C4-2B (cell line): Measurements from ENCODE around the gene LRCH1.

Experiments
- ZFX ChIP-seq: fragments of 450-650 bp; IDR thresholded peaks from 2 replicates; pipeline ENCODE4 v1.6.1; 2017
- TF ChIP-seq, protein P1 (sequence below): fragments of 450-650 bp; conservative IDR thresholded peaks from 2 replicates; pipeline ENCODE4 v1.5.1; 2017; ENCODE audit warnings: mild to moderate bottlenecking

GRCh38 chr13:46667687-46668281 lies 114.8 kb downstream of the LRCH1 start:
- TF ChIP-seq, protein P1, sequence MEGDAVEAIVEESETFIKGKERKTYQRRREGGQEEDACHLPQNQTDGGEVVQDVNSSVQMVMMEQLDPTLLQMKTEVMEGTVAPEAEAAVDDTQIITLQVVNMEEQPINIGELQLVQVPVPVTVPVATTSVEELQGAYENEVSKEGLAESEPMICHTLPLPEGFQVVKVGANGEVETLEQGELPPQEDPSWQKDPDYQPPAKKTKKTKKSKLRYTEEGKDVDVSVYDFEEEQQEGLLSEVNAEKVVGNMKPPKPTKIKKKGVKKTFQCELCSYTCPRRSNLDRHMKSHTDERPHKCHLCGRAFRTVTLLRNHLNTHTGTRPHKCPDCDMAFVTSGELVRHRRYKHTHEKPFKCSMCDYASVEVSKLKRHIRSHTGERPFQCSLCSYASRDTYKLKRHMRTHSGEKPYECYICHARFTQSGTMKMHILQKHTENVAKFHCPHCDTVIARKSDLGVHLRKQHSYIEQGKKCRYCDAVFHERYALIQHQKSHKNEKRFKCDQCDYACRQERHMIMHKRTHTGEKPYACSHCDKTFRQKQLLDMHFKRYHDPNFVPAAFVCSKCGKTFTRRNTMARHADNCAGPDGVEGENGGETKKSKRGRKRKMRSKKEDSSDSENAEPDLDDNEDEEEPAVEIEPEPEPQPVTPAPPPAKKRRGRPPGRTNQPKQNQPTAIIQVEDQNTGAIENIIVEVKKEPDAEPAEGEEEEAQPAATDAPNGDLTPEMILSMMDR = no peak
- TF ChIP-seq ZFX = no peak
